H9 (cell line): ENCODE results near the gene NUMA1. TPM values are rescaled to one million over a fixed set of nuclear protein-coding genes. Genes with fewer than 3 reads are reported as not detected.

ENCODE experiments used
- DNase-seq: peaks from one replicate; pipeline ENCODE4 v3.0.0-alpha.2; 2017
- H2AFZ ChIP-seq: one replicate; pipeline ENCODE4 v1.6.1; 2013; ENCODE audit warnings: mild to moderate bottlenecking, low read length, control low read depth, moderate library complexity
- H2AK5ac ChIP-seq: 2 replicates; pipeline ENCODE4 v1.6.1; 2013; ENCODE audit warnings: low read length, control low read depth, mixed read lengths; ENCODE audit not compliant: insufficient read length
- H2BK120ac ChIP-seq: one replicate; pipeline ENCODE4 v1.6.1; 2013; ENCODE audit warnings: low read depth, mild to moderate bottlenecking, low read length, control low read depth, inconsistent platforms; ENCODE audit not compliant: poor library complexity, severe bottlenecking
- H2BK12ac ChIP-seq: 2 replicates; pipeline ENCODE4 v1.6.1; 2013; ENCODE audit warnings: low read length, control low read depth, mixed read lengths, low read depth; ENCODE audit not compliant: insufficient read length
- H2BK15ac ChIP-seq: 2 replicates; pipeline ENCODE4 v1.6.1; 2013; ENCODE audit warnings: low read depth, low read length, control low read depth
- H2BK20ac ChIP-seq: one replicate; pipeline ENCODE4 v1.6.1; 2013; ENCODE audit warnings: low read depth, mild to moderate bottlenecking, low read length, control low read depth, inconsistent platforms; ENCODE audit not compliant: poor library complexity, severe bottlenecking
- H2BK5ac ChIP-seq: 2 replicates; pipeline ENCODE4 v1.6.1; 2013; ENCODE audit warnings: low read length, control low read depth, mixed read lengths; ENCODE audit not compliant: insufficient read length
- H3K14ac ChIP-seq: 2 replicates; pipeline ENCODE4 v1.6.1; 2013; ENCODE audit warnings: low read length, control low read depth; ENCODE audit not compliant: insufficient read depth
- H3K18ac ChIP-seq: 2 replicates; pipeline ENCODE4 v1.6.1; 2013; ENCODE audit warnings: low read depth, mild to moderate bottlenecking, mixed read lengths, low read length, control low read depth; ENCODE audit not compliant: insufficient read length
- H3K23ac ChIP-seq: 2 replicates; pipeline ENCODE4 v1.6.1; 2013; ENCODE audit warnings: low read length, control low read depth, mixed read lengths, low read depth; ENCODE audit not compliant: insufficient read length
- H3K23me2 ChIP-seq: 2 replicates; pipeline ENCODE4 v1.6.1; 2013; ENCODE audit warnings: low read depth, mild to moderate bottlenecking, mixed read lengths, low read length, control low read depth; ENCODE audit not compliant: insufficient read length, poor library complexity, severe bottlenecking
- H3K27ac ChIP-seq: 2 replicates; pipeline ENCODE4 v1.5.1; 2013; ENCODE audit warnings: low read length, control low read depth, mixed read lengths, low read depth; ENCODE audit not compliant: insufficient read length
- H3K27me3 ChIP-seq: 2 replicates; pipeline ENCODE4 v1.6.1; 2013; ENCODE audit warnings: low read length, control low read depth, inconsistent platforms; ENCODE audit not compliant: insufficient read depth
- H3K4ac ChIP-seq: 2 replicates; pipeline ENCODE4 v1.6.1; 2013; ENCODE audit warnings: low read depth, mild to moderate bottlenecking, control low read depth, inconsistent platforms, low read length, moderate library complexity
- H3K4me1 ChIP-seq: 2 replicates; pipeline ENCODE4 v1.6.1; 2013; ENCODE audit warnings: low read length, control low read depth, inconsistent platforms; ENCODE audit not compliant: insufficient read depth
- H3K4me2 ChIP-seq: 2 replicates; pipeline ENCODE4 v1.6.1; 2013; ENCODE audit warnings: low read length, control low read depth, mixed read lengths; ENCODE audit not compliant: insufficient read length, insufficient read depth
- H3K56ac ChIP-seq: 2 replicates; pipeline ENCODE4 v1.6.1; 2013; ENCODE audit warnings: low read depth, mild to moderate bottlenecking, mixed read lengths, low read length, control low read depth; ENCODE audit not compliant: insufficient read length
- H3K79me1 ChIP-seq: 2 replicates; pipeline ENCODE4 v1.6.1; 2013; ENCODE audit warnings: low read depth, mild to moderate bottlenecking, moderate library complexity, low read length, control low read depth, inconsistent platforms; ENCODE audit not compliant: insufficient read depth, poor library complexity, severe bottlenecking
- H3K79me2 ChIP-seq: 2 replicates; pipeline ENCODE4 v1.6.1; 2013; ENCODE audit warnings: low read length, control low read depth, inconsistent platforms; ENCODE audit not compliant: insufficient read depth
- H3K9ac ChIP-seq: 2 replicates; pipeline ENCODE4 v1.6.1; 2013; ENCODE audit warnings: low read length, control low read depth, mixed read lengths; ENCODE audit not compliant: insufficient read length; ENCODE audit errors: extremely low read depth
- H3K9me3 ChIP-seq: one replicate; pipeline ENCODE4 v1.6.1; 2013; ENCODE audit warnings: low read depth, low read length, inconsistent platforms; ENCODE audit not compliant: control insufficient read depth
- H3T11ph ChIP-seq: one replicate; pipeline ENCODE4 v1.6.1; 2013; ENCODE audit warnings: mild to moderate bottlenecking, low read length, control low read depth, inconsistent platforms
- H4K20me1 ChIP-seq: one replicate; pipeline ENCODE4 v1.6.1; 2013; ENCODE audit not compliant: control insufficient read depth, insufficient read length, insufficient read depth
- H4K5ac ChIP-seq: 2 replicates; pipeline ENCODE4 v1.6.1; 2013; ENCODE audit warnings: low read depth, mild to moderate bottlenecking, mixed read lengths, low read length, control low read depth; ENCODE audit not compliant: insufficient read length
- H4K8ac ChIP-seq: replicated peaks from 2 replicates; pipeline ENCODE4 v1.6.1; 2013; ENCODE audit warnings: low read length, control low read depth, mixed read lengths, low read depth; ENCODE audit not compliant: insufficient read length
- H4K91ac ChIP-seq: 2 replicates; pipeline ENCODE4 v1.6.1; 2013; ENCODE audit warnings: low read depth, mild to moderate bottlenecking, moderate library complexity, mixed read lengths, low read length, control low read depth; ENCODE audit not compliant: insufficient read length
- H3K27ac Mint-ChIP-seq, 3 experiments: 2 replicates in 2 of 3; 3 replicates in 1 of 3; pipeline ENCODE4 v1.8.0; 2020 to 2021; ENCODE audit warnings: mixed read lengths in 3 of 3, mild to moderate bottlenecking in 1 of 3, moderate library complexity in 1 of 3
- H3K27me3 Mint-ChIP-seq: 2 replicates; pipeline ENCODE4 v1.8.0; 2021; ENCODE audit warnings: low read depth, mild to moderate bottlenecking, moderate library complexity, mixed read lengths
- H3K36me3 Mint-ChIP-seq, 3 experiments: 2 replicates in 2 of 3; 3 replicates in 1 of 3; pipeline ENCODE4 v1.8.0; 2020 to 2021; ENCODE audit warnings: low read depth in 3 of 3, mixed read lengths in 3 of 3; ENCODE audit not compliant: insufficient read depth in 1 of 3
- H3K4me1 Mint-ChIP-seq, 2 experiments: 2 replicates each; pipeline ENCODE4 v1.8.0; 2020; ENCODE audit warnings: mixed read lengths in 2 of 2
- H3K4me3 Mint-ChIP-seq, 2 experiments: 2 replicates in 1 of 2; 3 replicates in 1 of 2; pipeline ENCODE4 v1.8.0; 2020 to 2021; ENCODE audit warnings: mild to moderate bottlenecking in 2 of 2, mixed read lengths in 2 of 2, moderate library complexity in 1 of 2
- H3K9me3 Mint-ChIP-seq, 2 experiments: 2 replicates in 1 of 2; 3 replicates in 1 of 2; pipeline ENCODE4 v1.8.0; 2020; ENCODE audit warnings: mild to moderate bottlenecking in 2 of 2, mixed read lengths in 2 of 2, moderate library complexity in 1 of 2
- CTCF ChIP-seq: fragments of 200-600 bp; sonication (generic); conservative IDR thresholded peaks from 3 replicates; pipeline ENCODE4 v1.8.0; 2021; ENCODE audit warnings: antibody characterized with exemption, mild to moderate bottlenecking
- WGBS: extraction: QIAGEN DNeasy Blood & Tissue Kit; methylation state at CpG from one replicate; pipeline ENCODE4 v1.1.7; 2013; ENCODE audit warnings: missing lambda C conversion rate, low lambda C conversion rate, mixed read lengths; ENCODE audit not compliant: insufficient read length; ENCODE audit errors: extremely low coverage; 5-methylcytosine and 5-hydroxymethylcytosine counted together
- total RNA-seq: library from RNA; stranded (reverse); gene quantifications from 2 replicates; pipeline ENCODE4 v1.2.1, GENCODE V29; 2021

The NUMA1 gene
- total RNA-seq, 1 experiment from 2014 or later, result 136 TPM

- H4K5ac ChIP-seq, result no peak overlapping the region
- no peak overlapping the region for H3K9ac ChIP-seq
- no peak for TF ChIP-seq CTCF
- no peaks in the 10 kb centered on the region for H4K20me1 ChIP-seq
- DNase-seq, result no peak
- H2AFZ ChIP-seq, result no peak overlapping the region
- no peak overlapping the region for H4K8ac ChIP-seq
- Mint-ChIP-seq H3K4me3 (no peak overlapping the region), H3K27me3 (no peaks in the 10 kb centered on the region), H3K4me1 (peaks cover 10% of the 10 kb centered on the region in 2 experiments), H3K27ac (peak overlapping the region in 2 of 3 experiments; percentile 97 to 98; a peak in 4 of 7 replicates), H3K9me3 (no peaks in the 10 kb centered on the region), H3K36me3 (peaks cover 19 to 70% (median 54%) of the 10 kb centered on the region in 3 experiments)
- H3T11ph ChIP-seq, result no peak overlapping the region
- no peak overlapping the region for H2BK5ac ChIP-seq
- no peaks in the 10 kb centered on the region for H3K9me3 ChIP-seq
- H2BK12ac ChIP-seq, result no peak overlapping the region
- H4K91ac ChIP-seq, result no peak overlapping the region
- no peak overlapping the region for H3K23ac ChIP-seq
- H2AK5ac ChIP-seq, result no peak overlapping the region
- no peak overlapping the region for H3K4ac ChIP-seq
- no peaks in the 10 kb centered on the region; the same call in 1 of the 2 replicates for H3K79me2 ChIP-seq
- H3K79me1 ChIP-seq, result no peaks in the 10 kb centered on the region
- no peak overlapping the region for H3K27ac ChIP-seq
- no peak overlapping the region for H2BK15ac ChIP-seq
- no peaks in the 10 kb centered on the region for H3K4me1 ChIP-seq
- no peaks in the 10 kb centered on the region for H3K27me3 ChIP-seq
- no peak overlapping the region for H2BK120ac ChIP-seq
- no peak overlapping the region for H3K18ac ChIP-seq
- no peak overlapping the region for H3K14ac ChIP-seq
- no peak overlapping the region for H3K56ac ChIP-seq
- no CpG with 5 or more reads among the region's 1 CpG for WGBS
- H3K23me2 ChIP-seq, result no peaks in the 10 kb centered on the region
- no peak overlapping the region for H3K4me2 ChIP-seq
- H2BK20ac ChIP-seq, result no peak overlapping the region
These were observed 54.3 kb downstream of the NUMA1 start for GRCh38 chr11:72026090-72026489.
